ENCODE data around the gene CAP2. TPM values are rescaled to one million over a fixed set of nuclear protein-coding genes. Genes with fewer than 3 reads are reported as not detected.
"Not testable (repeated sequence)": the region's sequence is repeated elsewhere in the genome, so short reads cannot be mapped to it uniquely, and the experiment has no call there.

Gene CAP2
- total RNA-seq, 1 experiment from 2014 or later: 7.2 TPM

- Mint-ChIP-seq H3K27me3 (ENCODE audit: low read depth) (no peaks in the 10 kb centered on the region), H3K36me3 (peaks cover 25% of the 10 kb centered on the region), H3K27ac (no peak overlapping the region), H3K4me3 (no peak overlapping the region), H3K4me1 (peaks cover 3% of the 10 kb centered on the region), H3K9me3 (peaks cover 5% of the 10 kb centered on the region; the same call in 1 of the 2 replicates)
- ChIA-PET CTCF (interaction anchor here (0.6 to 1.0 kb wide), 3 partner anchors 184 to 1993 kb away, joined by 3 to 4 read pairs (median 3); no protein-coding TSS in a partner anchor), POLR2A (no interaction called here)
- ATAC-seq: peak; percentile 58; the same call in 1 of the 2 replicates
- DNase-seq (ENCODE audit: low spot score): no peak
- no peak for TF ChIP-seq E2F4 (CRISPR knock-in tag; IDR thresholded peaks at IDR 0.05; ENCODE audit: borderline replicate concordance, low read depth)
- TF ChIP-seq NFYB (CRISPR knock-in tag; conservative IDR thresholded peaks at IDR 0.05; ENCODE audit: low read depth): no peak
- no peak for TF ChIP-seq ZNF671 (CRISPR knock-in tag; IDR thresholded peaks at IDR 0.05)
- no peak for TF ChIP-seq JUN (CRISPR knock-in tag; IDR thresholded peaks at IDR 0.05)
- no peak for TF ChIP-seq ZNF263 (CRISPR knock-in tag; IDR thresholded peaks at IDR 0.05; ENCODE audit: low read depth)
- no peak for TF ChIP-seq ESRRA (CRISPR knock-in tag; IDR thresholded peaks at IDR 0.05; ENCODE audit: borderline replicate concordance)
- TF ChIP-seq NFE2L1 (CRISPR knock-in tag; IDR thresholded peaks at IDR 0.05): no peak
- no peak for TF ChIP-seq ARID4B (CRISPR knock-in tag; IDR thresholded peaks at IDR 0.05; ENCODE audit: borderline replicate concordance)
- no peak for TF ChIP-seq ZNF423 (CRISPR knock-in tag; IDR thresholded peaks at IDR 0.05)
- no peak for TF ChIP-seq JAZF1 (CRISPR knock-in tag; IDR thresholded peaks at IDR 0.05)
Observed at GRCh38 chr6:17431581-17431980, 38.2 kb downstream of the CAP2 start.

GRCh38 chr6:17432356-17432755 is 39.0 kb downstream of the CAP2 start:
- ATAC-seq: no peak
- H3K4me1 Mint-ChIP-seq: peaks cover 3% of the 10 kb centered on the region
- TF ChIP-seq SMAD3 (CRISPR knock-in tag; IDR thresholded peaks at IDR 0.05; ENCODE audit: borderline replicate concordance) (no peak), HMGA2 (CRISPR knock-in tag; IDR thresholded peaks at IDR 0.05) (no peak), E2F4 (CRISPR knock-in tag; IDR thresholded peaks at IDR 0.05; ENCODE audit: borderline replicate concordance, low read depth) (no peak)
- ChIA-PET POLR2A (no interaction called here), CTCF (no interaction called here)
- H3K9me3 Mint-ChIP-seq: peaks cover 8% of the 10 kb centered on the region; the same call in 1 of the 2 replicates
- no peak for DNase-seq (ENCODE audit: low spot score)
- no peaks in the 10 kb centered on the region for H3K27me3 Mint-ChIP-seq (ENCODE audit: low read depth)
- H3K27ac Mint-ChIP-seq: no peak overlapping the region
- peaks cover 25% of the 10 kb centered on the region for H3K36me3 Mint-ChIP-seq
- no peak overlapping the region for H3K4me3 Mint-ChIP-seq

GRCh38 chr6:17439243-17439993 is 46.0 kb downstream of the CAP2 start:
- Mint-ChIP-seq H3K4me1 (no peaks in the 10 kb centered on the region), H3K36me3 (peaks cover 19% of the 10 kb centered on the region), H3K4me3 (no peak overlapping the region), H3K27me3 (ENCODE audit: low read depth) (no peaks in the 10 kb centered on the region), H3K9me3 (peaks cover 12% of the 10 kb centered on the region; the same call in 1 of the 2 replicates), H3K27ac (no peak overlapping the region)
- ATAC-seq (no peak), DNase-seq (ENCODE audit: low spot score) (no peak)
- CTCF ChIA-PET: no interaction called here
- TF ChIP-seq MYBL2 (CRISPR knock-in tag; IDR thresholded peaks at IDR 0.05) (no peak), TEAD4 (CRISPR knock-in tag; IDR thresholded peaks at IDR 0.05) (no peak)
- POLR2A ChIA-PET: no interaction called here

GRCh38 chr6:17440811-17441210 is 47.4 kb downstream of the CAP2 start:
- CTCF ChIA-PET; POLR2A ChIA-PET; H3K27me3 Mint-ChIP-seq (ENCODE audit: low read depth); H3K4me1 Mint-ChIP-seq; ATAC-seq; H3K27ac Mint-ChIP-seq; DNase-seq (ENCODE audit: low spot score); H3K4me3 Mint-ChIP-seq: not testable (repeated sequence)
- Mint-ChIP-seq H3K9me3 (peaks cover 12% of the 10 kb centered on the region; the same call in 1 of the 2 replicates), H3K36me3 (peaks cover 16% of the 10 kb centered on the region)
